HK-2 (cell line): ENCODE data around the gene BMERB1.

Experiments
- DNase-seq: peaks from one replicate; pipeline ENCODE4 v3.0.0-alpha.2; 2018; ENCODE audit not compliant: unreplicated experiment

The BMERB1 gene

DNA sequence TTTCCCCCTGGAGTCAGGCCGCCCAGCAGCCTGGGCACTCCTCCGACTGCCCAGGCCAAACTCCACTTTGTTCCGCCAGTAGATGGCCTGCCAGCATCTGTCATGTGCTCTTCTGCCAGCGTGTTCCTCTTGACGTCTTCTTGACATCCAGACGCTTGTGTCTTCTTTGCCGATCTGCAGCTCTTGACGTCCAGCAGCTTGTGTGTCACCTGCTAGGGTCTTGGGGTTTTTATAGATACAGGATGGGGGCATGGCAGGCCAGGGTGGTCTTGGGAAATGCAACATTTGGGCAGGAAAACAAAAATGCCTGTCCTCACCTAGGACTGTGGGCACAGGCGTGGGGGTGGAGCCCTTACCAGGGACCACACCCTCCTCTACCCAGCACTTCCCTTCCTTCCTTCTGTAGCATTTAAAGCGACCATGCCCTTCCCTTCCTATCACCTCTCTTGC lies 88.7 kb downstream of the BMERB1 start:
- no peak for DNase-seq

DNA sequence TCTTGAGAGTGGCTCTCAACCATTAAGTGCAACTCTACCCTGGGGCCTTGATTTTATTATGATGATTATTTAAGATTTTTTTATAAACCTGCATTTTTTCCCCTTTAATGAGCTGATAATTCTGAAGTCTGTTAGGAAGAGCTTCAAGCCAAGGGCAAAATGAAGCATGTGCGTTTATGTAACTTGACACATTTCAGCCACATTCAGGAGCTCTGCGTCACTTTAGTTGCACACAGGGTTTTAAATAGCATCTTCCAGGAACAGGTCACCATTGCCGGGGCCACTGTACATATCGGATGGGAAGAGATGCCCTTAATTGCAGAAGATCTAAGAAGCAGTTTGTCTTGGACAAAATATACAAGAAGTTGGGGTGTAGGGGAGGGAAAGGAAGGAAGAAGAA lies 89.6 kb downstream of the BMERB1 start:
- no peak for DNase-seq

DNA sequence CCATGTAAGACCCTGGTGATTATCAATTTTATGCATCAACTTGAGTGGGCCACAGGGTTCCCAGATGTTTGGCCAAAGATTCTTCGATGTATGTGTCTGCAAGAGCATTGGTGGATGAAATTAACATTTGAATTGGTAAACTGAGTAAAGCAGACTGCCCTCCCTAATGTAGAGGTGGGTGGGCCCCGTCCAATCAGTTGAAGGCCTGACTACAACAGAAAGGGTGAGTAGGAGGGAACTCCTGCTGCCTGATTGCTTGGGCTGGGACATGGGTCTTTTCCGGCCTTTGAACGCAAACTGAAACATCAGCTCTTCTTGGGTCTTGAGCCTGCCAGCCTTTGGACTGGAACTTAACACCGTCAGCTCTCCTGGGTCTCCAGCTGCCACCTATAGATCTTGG lies 90.6 kb downstream of the BMERB1 start:
- DNase-seq = no peak

DNA sequence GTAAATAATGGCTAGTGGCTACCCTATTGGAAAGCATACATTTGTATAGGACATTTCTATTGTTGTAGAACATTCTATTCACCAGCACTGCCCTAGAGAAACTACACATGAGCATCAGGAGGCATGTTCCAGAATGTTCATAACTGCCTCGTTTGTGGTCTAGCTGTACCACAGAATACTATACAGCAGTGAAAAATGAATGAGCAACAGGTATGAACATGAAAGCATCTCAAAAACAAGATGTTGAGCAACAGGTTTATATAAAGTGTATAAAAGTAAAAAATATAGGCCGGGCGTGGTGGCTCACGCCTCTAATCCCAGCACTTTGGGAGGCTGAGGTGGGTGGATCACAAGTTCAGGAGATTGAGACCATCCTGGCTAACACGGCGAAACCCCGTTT lies 91.7 kb downstream of the BMERB1 start:
- DNase-seq = no peak

DNA sequence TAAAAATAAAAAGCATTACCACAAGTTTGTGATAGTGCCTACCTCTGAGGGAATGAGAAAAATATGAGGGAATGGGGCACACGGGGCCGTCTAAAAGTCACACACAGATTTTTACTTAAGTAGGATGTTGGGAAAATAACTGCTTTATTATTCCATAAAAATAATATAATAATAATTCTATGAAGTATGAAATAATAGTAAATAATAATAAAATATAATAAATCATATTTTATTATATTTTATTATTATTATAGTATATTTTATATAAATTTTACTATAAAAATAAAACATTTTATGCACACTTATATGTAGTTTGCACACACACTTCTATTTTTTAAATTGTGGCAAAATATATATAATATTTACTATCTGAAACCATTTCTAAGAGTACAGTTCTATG lies 92.3 kb downstream of the BMERB1 start:
- DNase-seq = no peak

DNA sequence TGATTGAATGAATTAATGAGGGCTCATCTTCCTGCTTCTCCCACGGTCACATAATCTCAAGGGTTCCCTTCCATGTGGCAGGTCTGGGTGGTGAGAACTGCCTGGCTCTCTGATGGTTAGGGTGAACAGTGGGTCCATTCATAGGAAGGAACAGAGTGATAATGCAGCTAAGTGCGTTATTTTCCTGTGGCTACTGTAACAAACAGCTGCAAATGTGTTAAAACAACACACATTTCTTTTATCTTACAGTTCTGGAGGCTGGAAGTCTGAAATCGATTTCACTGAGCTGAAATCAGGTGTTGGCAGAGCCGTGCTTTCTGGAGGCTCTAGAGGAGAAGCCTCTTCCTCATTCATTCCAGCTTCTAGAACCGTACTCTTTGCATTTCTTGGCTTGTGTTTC lies 95.3 kb downstream of the BMERB1 start:
- no peak for DNase-seq

DNA sequence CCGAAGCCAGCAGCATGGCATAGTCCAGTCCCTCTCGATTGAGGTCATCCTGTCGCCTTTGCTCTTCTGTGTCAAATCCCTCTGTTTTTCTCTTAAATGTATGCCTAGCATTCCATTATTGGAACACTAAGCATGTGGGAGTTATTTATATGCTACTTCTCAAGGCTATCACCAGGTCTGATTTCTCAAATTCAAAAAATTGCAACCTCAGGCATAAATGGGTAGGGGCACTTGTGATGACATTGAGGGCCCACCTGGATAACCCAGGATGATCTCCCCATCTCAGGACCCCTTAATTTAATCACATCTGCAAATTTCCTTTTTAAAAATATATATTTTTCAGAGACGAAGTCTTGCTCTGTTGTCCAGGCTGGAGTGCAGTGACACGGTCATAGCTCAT lies 95.7 kb downstream of the BMERB1 start:
- no peak for DNase-seq

DNA sequence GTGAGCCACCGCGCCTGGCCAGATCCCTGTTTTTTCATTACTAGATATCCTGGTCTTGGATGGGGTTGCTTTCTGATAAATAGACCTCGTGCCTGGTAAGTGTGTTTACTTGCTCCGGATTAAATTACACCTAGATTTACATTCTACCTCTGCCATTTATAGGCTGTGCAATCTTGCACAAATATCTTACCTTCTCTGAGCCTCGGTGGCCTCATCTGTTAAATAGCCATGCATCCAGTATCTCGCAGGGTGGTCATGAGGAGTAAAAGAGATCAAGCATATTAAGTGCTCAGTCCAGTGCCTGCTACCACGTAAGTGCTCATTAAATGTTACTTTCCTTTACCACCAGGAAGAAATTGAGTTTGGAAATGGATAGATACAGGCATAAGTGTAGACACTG lies 98.4 kb downstream of the BMERB1 start:
- no peak for DNase-seq

DNA sequence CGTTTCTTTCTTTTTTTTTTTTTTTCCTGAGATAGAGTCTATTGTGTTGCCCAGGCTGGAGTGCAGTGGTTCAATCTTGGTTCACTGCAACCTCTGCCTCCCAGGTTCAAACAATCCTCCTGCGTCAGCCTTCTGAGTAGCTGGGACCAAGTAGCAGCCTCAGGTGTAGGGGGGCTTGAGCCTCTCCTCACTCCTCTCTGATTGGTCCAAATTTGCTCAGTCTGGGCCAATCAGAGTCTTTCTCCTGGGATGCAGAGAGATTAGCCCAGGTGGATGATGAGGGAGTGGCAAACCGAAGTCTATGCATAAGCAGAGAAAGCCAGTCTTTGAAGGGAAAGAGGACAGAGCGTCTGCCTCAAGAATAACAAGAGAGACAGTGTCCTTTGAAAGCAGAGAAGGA lies 99.0 kb downstream of the BMERB1 start:
- no peak for DNase-seq

DNA sequence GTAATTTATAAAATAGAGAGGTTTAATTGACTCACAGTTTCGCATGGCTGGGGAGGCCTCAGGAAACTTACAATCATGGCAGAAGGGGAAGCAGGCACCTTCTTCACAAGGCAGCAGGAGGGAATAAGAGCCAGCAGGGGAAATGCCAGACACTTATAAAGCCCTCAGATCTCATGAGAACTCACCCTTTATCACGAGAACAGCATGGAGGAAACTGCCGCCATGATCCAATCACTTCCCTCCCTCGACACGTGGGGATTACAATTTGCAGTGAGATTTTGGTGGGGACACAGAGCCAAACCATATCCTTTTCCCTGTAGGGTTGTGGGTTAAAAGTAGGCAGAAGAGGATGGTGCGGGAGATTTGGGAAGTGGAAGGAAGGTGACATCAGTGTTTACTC lies 101.4 kb downstream of the BMERB1 start:
- no peak for DNase-seq

DNA sequence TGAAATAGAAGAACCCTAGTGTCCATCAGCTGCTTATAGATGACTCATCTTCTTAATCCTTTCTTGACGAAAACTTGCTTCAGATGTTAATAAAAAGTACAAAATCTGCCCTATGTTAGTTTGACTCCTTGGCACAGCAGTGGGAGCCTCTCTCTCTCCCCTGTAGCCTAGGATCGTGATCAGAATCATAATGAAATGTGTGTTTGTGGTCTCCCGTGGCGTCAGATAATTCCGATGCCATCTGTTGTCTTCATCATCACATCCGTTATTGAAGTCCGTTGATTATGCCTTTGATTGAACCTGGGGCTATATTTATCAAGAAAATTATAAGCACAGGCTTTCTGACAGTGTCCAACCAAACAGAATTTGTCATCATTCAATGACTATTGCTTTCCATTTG lies 102.5 kb downstream of the BMERB1 start:
- no peak for DNase-seq

DNA sequence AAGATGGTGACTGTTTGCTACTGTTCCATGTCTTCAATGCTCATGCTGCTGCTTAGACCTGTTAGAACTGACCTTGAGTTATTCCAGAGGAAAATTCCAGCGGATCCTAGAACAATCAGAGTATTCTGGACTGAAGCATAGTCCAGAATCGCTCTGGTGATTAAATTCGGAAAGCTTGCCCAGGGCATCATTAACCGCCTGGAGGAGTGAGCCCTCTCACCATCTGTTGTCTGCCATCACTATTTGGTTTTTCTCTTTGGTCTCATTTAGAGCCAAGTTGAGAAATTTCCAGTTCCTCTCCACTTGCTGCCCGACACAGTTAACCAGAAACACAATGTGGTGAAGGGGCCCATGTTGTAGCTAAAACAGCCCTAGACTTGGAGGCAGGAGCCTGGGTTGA lies 104.1 kb downstream of the BMERB1 start:
- DNase-seq = no peak

DNA sequence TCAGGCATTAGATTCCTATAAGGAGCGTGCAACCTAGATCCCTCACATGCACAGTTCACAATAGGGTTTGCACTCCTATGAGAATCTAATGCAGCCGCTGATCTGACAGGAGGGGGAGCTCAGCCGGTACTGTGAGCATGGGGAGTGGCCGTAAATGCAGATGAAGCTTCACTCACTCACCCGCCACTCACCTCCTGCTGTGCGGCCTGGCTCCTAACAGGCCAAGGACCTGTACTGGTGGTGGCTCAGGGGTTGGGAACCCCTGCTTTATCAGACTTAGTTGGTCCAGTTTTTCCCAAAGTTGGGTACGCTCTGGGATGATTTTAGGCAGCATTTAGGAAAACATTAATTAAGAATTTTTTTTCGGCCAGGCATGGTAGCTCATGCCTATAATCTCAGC lies 104.8 kb downstream of the BMERB1 start:
- no peak for DNase-seq

DNA sequence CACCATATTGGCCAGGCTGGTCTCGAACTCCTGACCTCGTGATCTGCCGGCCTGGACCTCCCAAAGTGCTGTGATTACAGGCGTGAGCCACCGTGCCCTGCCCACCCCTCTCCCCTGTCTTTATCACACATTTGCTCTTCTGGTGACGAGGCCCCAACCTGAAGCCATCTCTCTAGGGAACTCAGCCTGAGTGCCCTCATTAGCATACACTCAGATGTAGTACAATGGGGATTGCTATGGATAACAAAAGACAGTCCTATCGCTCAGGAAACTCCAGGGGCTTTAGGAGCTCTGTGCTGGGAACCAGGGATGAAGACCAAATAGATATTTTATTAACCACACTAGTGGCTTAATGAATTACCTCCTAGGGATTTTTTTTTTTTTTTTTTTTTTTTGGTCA lies 107.9 kb downstream of the BMERB1 start:
- DNase-seq = no peak

DNA sequence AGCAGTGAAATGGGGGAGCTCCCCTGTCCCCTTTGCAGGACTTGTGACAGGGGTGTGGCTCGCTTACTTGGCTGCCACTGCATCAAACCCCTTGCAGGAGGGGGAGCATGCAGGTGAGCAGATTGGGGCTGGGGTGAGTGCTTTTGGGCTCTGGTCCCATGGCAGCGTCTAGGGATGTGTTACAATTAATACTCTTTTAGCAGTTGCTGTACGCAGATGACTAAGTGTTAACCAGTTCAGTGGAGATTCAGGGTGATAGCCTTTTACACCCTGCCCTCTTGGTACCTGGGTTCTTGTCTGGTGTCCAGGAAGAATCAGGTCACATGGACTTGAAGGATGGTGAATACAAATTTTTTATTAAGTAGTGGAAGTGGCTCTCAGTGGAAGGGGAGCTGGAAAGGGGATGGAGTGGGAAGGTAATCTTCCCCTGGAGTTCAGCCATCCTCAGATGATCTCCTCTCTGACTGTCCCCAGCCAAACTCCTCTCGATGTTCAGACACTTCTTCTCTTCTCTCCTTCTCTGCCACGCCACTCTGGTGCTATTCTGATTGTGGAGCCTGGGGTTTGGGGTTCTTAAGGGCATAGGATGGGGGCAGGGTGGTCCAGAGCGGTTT lies 108.5 kb downstream of the BMERB1 start:
- no peak for DNase-seq

DNA sequence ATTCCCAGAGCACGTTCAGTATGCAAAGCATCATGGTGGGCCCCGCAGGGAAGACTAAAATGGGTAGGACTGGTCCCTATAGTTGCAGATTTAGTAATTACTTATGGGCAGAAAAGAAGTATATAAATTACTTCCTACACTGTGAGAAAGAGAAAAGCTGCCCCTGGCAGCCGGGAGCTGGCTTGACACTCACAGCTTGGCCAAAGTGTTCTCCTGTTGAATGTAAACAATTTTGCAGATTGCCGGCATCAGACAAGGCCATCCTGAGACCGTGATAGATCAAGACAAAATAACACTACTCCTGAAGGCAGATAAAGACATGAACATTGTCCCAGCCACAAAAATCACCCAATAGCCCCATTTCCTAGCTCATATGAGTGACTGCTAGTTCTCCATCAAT lies 110.0 kb downstream of the BMERB1 start:
- no peak for DNase-seq

DNA sequence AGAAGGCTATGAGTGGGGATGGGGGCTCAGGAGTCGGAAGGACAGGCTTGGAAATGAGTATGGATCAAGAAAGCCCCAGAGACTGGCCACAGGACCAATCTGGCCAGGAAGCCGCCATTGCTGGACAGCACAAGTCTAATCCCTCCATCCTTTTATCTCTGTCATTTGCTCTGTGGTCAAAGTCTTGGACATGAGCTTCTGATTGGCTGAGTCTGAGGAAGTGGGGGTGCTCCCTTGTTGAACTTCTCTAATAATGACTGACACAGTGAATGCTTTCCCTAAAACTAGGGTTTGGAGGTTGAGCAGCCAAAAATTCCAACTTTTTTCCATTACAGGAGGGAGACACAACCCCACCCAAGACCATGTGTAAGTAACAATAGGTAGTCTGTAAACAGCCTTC lies 111.2 kb downstream of the BMERB1 start:
- no peak for DNase-seq

DNA sequence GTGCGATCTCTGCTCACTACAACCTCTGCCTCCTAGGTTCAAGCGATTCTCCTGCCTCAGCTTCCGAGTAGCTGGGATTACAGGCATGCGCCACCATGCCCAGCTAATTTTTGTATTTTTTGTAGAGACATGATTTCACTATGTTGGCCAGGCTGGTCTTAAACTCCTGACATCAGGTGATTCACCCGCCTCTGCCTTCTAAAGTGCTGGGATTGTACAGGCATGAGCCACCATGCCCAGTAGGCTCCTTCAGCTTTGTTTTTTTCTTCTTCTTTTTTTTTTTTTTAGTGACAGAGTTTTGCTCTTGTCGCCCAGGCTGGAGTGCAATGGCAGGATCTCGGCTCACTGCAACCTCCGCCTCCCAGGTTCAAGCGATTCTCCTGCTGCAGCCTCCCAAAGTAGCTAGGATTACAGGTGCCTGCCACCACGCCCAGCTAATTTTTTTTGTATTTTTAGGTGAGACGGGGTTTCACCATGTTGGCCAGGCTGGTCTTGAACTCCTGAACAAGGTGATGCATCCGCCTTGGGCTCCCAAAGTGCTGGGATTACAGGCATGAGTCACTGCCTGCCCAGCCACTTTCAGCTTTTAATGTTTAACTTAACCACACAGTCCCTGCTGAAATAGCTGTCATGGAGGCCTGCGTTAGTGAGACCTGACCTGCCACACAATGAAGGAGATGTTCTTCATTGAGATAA lies 112.8 kb downstream of the BMERB1 start:
- peak; percentile 24 for DNase-seq

DNA sequence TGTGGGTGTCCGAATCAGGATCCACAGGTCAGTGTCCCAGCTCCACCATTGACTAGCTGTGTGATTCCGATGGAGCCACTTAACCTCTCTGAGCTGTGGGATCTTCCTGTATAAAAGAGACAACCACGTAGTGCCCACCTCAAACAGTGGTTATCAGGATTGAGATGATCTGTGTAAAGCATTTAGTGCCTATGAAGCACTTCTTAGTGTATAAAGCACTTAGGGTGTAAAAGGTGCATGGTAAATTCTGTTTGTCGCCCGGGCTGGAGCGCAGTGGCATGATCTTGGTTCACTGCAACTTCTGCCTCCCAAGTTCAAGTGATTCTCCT lies 113.3 kb downstream of the BMERB1 start:
- DNase-seq = no peak

DNA sequence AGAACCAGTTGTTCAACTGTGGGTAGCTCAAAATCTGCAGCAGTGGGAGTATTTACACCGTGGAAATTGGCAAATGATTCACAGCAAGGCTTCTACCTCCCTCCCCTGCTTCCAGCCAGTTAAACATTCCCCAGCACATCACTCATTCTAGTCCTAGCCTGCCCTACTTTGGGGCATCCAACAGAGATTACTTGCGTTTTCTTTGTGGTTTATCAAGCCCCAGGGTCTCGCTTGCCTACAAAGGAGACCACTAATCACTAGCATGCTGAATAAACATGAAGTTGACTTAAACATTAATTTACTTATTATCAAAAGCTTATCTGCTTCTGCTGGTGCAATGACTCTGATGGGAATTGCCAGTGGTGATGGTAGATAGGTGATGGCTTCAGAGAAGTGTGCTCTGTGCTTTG lies 114.1 kb downstream of the BMERB1 start:
- DNase-seq = peak; percentile 10

DNA sequence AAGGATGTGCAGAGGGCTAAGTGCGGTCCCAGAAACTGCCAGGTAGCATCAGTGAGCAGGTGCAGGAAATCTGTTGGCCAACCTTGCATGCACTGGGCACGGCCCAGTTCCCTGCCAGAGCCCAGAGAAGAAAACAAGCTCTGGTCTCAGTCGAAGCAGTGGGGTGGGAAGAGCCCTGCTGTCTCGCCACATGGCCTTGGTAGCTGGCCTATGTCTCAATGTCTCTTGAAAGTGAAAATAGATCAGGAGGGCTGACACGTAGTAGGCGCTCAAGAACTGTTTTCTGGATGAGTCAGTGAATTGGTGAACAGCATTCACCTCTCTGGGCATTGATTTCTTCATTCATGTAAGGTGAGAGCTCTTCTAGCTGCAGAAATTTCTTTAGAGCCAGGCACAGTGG lies 118.1 kb downstream of the BMERB1 start:
- no peak for DNase-seq

DNA sequence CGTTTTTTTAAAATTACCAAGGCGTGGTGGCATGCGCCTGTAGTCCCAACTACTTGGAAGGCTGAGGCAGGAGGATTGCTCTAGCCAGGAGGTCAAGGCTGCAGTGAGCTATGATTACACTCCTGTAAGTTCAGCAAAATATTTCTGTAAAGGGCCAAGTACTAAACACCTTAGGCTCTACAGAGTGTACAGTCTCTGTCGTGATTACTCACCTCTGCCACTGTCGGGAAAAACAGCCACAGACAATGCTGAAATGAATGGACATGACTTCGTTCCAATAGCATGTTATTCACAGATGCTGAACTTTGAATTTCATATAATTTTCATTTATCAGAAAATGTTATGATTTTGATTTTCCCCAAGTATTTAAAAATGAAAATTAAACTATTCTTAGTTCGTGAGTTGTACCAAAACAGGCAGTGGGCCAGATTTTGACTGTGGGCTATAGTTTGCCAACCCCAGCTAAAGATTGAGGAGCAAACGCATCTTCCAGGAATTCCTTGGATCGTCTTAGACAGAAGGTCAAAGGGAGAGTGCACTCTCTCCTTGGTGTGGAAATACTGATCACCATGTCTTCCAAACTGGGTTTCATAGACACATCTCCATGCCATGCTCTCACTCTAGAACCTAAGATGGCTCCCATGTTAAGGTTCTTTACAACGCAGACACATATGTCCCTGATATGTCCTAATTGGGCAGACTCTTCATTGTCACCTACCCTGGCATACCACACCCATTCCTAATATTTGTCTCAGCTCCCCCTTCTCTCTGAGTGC lies 119.1 kb downstream of the BMERB1 start:
- DNase-seq = no peak

DNA sequence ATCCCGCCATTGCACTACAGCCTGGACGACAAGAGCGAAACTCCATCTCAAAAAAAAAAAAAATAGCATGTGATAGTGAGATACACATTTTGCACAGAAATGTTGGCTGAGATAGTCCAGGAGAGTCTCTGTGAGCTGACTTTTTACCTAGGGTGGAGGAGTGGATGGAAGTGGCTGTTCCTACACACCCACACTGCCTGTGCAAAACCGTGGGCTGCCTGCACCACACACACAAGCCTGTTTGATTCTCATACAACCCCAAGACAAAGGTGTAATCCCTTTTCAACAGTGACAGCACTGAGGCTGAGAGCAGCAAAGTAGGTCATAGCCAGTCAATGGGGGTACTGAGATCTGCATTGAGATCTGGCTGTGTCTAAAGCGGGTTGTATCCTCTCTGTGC lies 121.7 kb downstream of the BMERB1 start:
- DNase-seq = no peak
